ENCODE data around the gene TMEM125. TPM values are rescaled to one million over a fixed set of nuclear protein-coding genes. Genes with fewer than 3 reads are reported as not detected.

The TMEM125 gene
- total RNA-seq, 2 donors from 2014 or later, result 45.8 to 51.1 TPM

- no peaks in the 10 kb centered on the region for H3K9me3 ChIP-seq
- no peaks in the 10 kb centered on the region for H3K36me3 ChIP-seq (replicated peaks in 1 of 2; ENCODE audit: insufficient read depth in 1 of 2, low read depth in 2 of 2)
- no peak overlapping the region for H3K27ac ChIP-seq
- intact Hi-C loops (cut with DNase I), result no loop called here
- no peaks in the 10 kb centered on the region for H3K27me3 ChIP-seq
- ATAC-seq (no peak), DNase-seq (no peak)
- 90 to 100% methylated on average over 5 of the region's 5 CpGs for WGBS, 2 donors
- no peaks in the 10 kb centered on the region for H3K4me1 ChIP-seq
- TF ChIP-seq POLR2A (IDR thresholded peaks at IDR 0.05), result no peak
- TF ChIP-seq, protein P1, sequence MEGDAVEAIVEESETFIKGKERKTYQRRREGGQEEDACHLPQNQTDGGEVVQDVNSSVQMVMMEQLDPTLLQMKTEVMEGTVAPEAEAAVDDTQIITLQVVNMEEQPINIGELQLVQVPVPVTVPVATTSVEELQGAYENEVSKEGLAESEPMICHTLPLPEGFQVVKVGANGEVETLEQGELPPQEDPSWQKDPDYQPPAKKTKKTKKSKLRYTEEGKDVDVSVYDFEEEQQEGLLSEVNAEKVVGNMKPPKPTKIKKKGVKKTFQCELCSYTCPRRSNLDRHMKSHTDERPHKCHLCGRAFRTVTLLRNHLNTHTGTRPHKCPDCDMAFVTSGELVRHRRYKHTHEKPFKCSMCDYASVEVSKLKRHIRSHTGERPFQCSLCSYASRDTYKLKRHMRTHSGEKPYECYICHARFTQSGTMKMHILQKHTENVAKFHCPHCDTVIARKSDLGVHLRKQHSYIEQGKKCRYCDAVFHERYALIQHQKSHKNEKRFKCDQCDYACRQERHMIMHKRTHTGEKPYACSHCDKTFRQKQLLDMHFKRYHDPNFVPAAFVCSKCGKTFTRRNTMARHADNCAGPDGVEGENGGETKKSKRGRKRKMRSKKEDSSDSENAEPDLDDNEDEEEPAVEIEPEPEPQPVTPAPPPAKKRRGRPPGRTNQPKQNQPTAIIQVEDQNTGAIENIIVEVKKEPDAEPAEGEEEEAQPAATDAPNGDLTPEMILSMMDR (IDR thresholded peaks at IDR 0.05), result no peak
- H3K4me3 ChIP-seq, result no peak overlapping the region
These were observed 49.5 kb downstream of the TMEM125 start for GRCh38 chr1:43319288-43319687.

- H3K27ac ChIP-seq, result no peak overlapping the region
- no peaks in the 10 kb centered on the region for H3K9me3 ChIP-seq
- no peaks in the 10 kb centered on the region for H3K4me1 ChIP-seq
- no peak for TF ChIP-seq POLR2A (IDR thresholded peaks at IDR 0.05)
- TF ChIP-seq, protein P1 (IDR thresholded peaks at IDR 0.05), result no peak
- WGBS, 2 donors, result 93 to 97% methylated on average over 2 to 3 of the region's 3 CpGs
- H3K4me3 ChIP-seq, result no peak overlapping the region
- ATAC-seq (no peak), DNase-seq (no peak)
- no peaks in the 10 kb centered on the region for H3K36me3 ChIP-seq (replicated peaks in 1 of 2; ENCODE audit: insufficient read depth in 1 of 2, low read depth in 2 of 2)
- intact Hi-C loops (cut with DNase I), result no loop called here
- no peaks in the 10 kb centered on the region for H3K27me3 ChIP-seq
These were observed 50.0 kb downstream of the TMEM125 start for GRCh38 chr1:43319766-43320165.

DNA sequence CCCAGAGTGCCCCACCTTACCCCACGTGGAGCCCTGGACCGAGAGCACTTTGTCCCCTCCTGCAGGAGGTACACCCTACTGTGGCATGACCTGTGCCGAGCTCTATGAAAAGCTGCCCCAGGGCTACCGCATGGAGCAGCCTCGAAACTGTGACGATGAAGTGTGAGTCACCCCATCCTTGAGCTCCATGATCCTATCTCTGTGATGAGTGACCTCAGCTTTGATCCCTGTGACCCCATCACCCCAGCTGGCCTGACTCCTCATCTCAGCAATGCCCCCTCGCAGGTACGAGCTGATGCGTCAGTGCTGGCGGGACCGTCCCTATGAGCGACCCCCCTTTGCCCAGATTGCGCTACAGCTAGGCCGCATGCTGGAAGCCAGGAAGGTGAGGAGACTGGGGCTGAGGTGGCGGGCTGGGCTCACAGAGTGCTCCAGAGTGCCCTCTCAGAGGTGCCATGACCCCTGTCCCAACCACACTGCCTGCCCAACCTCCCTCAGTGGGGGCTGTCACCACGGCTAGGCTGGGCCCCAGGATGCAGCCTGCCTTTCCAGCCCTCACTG lies 51.6 kb downstream of the TMEM125 start:
- Histone ChIP-seq H3K4me3 (no peak overlapping the region), H3K27me3 (no peaks in the 10 kb centered on the region), H3K36me3 (replicated peaks in 1 of 2; ENCODE audit: insufficient read depth in 1 of 2, low read depth in 2 of 2) (no peaks in the 10 kb centered on the region), H3K9me3 (no peaks in the 10 kb centered on the region), H3K4me1 (no peaks in the 10 kb centered on the region), H3K27ac (no peak overlapping the region)
- WGBS, 2 donors, result 96 to 97% methylated on average over 12 to 16 of the region's 16 CpGs
- ATAC-seq (no peak), DNase-seq (no peak)
- intact Hi-C loops (cut with DNase I), result no loop called here
- TF ChIP-seq, protein P1 (IDR thresholded peaks at IDR 0.05), result no peak
- no peak for TF ChIP-seq POLR2A (IDR thresholded peaks at IDR 0.05)

DNA sequence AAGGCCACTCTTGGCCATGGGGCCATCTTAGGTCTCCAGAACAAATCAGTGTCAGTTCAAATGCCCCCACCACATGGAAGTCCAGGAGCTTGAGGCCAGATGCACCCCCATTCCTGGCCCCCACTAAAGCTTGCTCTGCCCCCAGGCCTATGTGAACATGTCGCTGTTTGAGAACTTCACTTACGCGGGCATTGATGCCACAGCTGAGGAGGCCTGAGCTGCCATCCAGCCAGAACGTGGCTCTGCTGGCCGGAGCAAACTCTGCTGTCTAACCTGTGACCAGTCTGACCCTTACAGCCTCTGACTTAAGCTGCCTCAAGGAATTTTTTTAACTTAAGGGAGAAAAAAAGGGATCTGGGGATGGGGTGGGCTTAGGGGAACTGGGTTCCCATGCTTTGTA lies 52.7 kb downstream of the TMEM125 start:
- TF ChIP-seq, protein P1 (IDR thresholded peaks at IDR 0.05), result no peak
- no peak for TF ChIP-seq POLR2A (IDR thresholded peaks at IDR 0.05)
- Histone ChIP-seq H3K27me3 (no peaks in the 10 kb centered on the region), H3K9me3 (no peaks in the 10 kb centered on the region), H3K36me3 (replicated peaks in 1 of 2; ENCODE audit: insufficient read depth in 1 of 2, low read depth in 2 of 2) (no peaks in the 10 kb centered on the region), H3K27ac (no peak overlapping the region), H3K4me3 (no peak overlapping the region), H3K4me1 (no peaks in the 10 kb centered on the region)
- DNase-seq, result no peak
- WGBS, 2 donors, result 89 to 93% methylated on average over 5 of the region's 5 CpGs
- intact Hi-C loops (cut with DNase I), result no loop called here
- ATAC-seq, result no peak

Other genes with a start within 250 kb of the TMEM125 start
- gene EBNA1BP2, start 97.7 kb upstream of the TMEM125 start, total RNA-seq, result 10 to 100 TPM; 27.5 to 35.3 TPM
- 1 to 10 TPM in 1 of 2 donors, under 1 TPM in 1; 0.26 to 1.3 TPM for gene CFAP57, start 97.7 kb upstream of the TMEM125 start, total RNA-seq
- 10 to 100 TPM in 1 of 2 donors, 1 to 10 TPM in 1; 6.6 to 11.7 TPM for gene C1orf210, start 15.6 kb downstream of the TMEM125 start, total RNA-seq
- gene TIE1, start 31.0 kb downstream of the TMEM125 start, total RNA-seq, result 10 to 100 TPM; 12.2 to 14.0 TPM
- not detected for gene MPL, start 67.8 kb downstream of the TMEM125 start, total RNA-seq
- 1 to 10 TPM in 1 of 2 donors, not detected in 1; 2.3 TPM for gene CDC20, start 89.0 kb downstream of the TMEM125 start, total RNA-seq
- 10 to 100 TPM; 17.5 to 21.8 TPM for gene ELOVL1, start 98.0 kb downstream of the TMEM125 start, total RNA-seq
- gene MED8, start 119.8 kb downstream of the TMEM125 start, total RNA-seq, result 10 to 100 TPM; 19.4 to 22.1 TPM
- gene SZT2, start 119.9 kb downstream of the TMEM125 start, total RNA-seq, result 10 to 100 TPM; 25.9 to 61.6 TPM
- gene HYI, start 183.9 kb downstream of the TMEM125 start, total RNA-seq, result 100 to 1,000 TPM; 101 to 157 TPM